MM.1S (cell line): ENCODE measurements around the gene ASB6.

ENCODE experiments used
- DNase-seq: peaks from one replicate; pipeline ENCODE4 v3.0.0-alpha.2; 2015
- H2AFZ ChIP-seq: fragments of 300-600 bp; sonication (generic); 2 replicates; pipeline ENCODE4 v1.6.0; 2016; ENCODE audit warnings: antibody characterized with exemption, low read length
- H3F3A ChIP-seq: fragments of 300-600 bp; sonication (generic); 2 replicates; pipeline ENCODE4 v1.6.1; 2016; ENCODE audit warnings: mild to moderate bottlenecking, antibody characterized with exemption, low read length, moderate library complexity, mixed read lengths; ENCODE audit not compliant: insufficient read depth
- H3K27ac ChIP-seq: fragments of 300-600 bp; sonication (generic); 2 replicates; pipeline ENCODE4 v1.5.1; 2016; ENCODE audit warnings: mild to moderate bottlenecking, low read length
- H3K27me3 ChIP-seq: fragments of 300-600 bp; sonication (generic); replicated peaks from 2 replicates; pipeline ENCODE4 v1.6.0; 2016; ENCODE audit warnings: low read length; ENCODE audit not compliant: insufficient read depth
- H3K36me3 ChIP-seq: fragments of 300-600 bp; sonication (generic); replicated peaks from 2 replicates; pipeline ENCODE4 v1.6.1; 2016; ENCODE audit warnings: mild to moderate bottlenecking, low read length, mixed read lengths; ENCODE audit not compliant: insufficient read depth
- H3K4me1 ChIP-seq: fragments of 300-600 bp; sonication (generic); 2 replicates; pipeline ENCODE4 v1.6.1; 2016; ENCODE audit warnings: low read length, mixed read lengths
- H3K4me2 ChIP-seq: fragments of 300-600 bp; sonication (generic); 2 replicates; pipeline ENCODE4 v1.6.0; 2016; ENCODE audit warnings: low read depth, low read length
- H3K4me3 ChIP-seq: fragments of 300-600 bp; sonication (generic); 2 replicates; pipeline ENCODE4 v1.5.1; 2016; ENCODE audit warnings: low read length, mixed read lengths
- H3K79me2 ChIP-seq: fragments of 300-600 bp; sonication (generic); 2 replicates; pipeline ENCODE4 v1.6.1; 2016; ENCODE audit warnings: mixed run types, low read length, mixed read lengths
- H3K9ac ChIP-seq: fragments of 300-600 bp; sonication (generic); 2 replicates; pipeline ENCODE4 v1.6.1; 2016; ENCODE audit warnings: low read length, mixed read lengths
- H3K9me2 ChIP-seq: fragments of 300-600 bp; sonication (generic); replicated peaks from 2 replicates; pipeline ENCODE4 v1.6.1; 2016; ENCODE audit warnings: mild to moderate bottlenecking, low read length, mixed read lengths; ENCODE audit not compliant: insufficient read depth
- H3K9me3 ChIP-seq: fragments of 300-600 bp; sonication (generic); replicated peaks from 2 replicates; pipeline ENCODE4 v1.6.1; 2016; ENCODE audit warnings: mild to moderate bottlenecking, low read length, mixed read lengths; ENCODE audit not compliant: insufficient read depth
- H4K20me1 ChIP-seq: fragments of 300-600 bp; sonication (generic); 2 replicates; pipeline ENCODE4 v1.6.1; 2016; ENCODE audit warnings: mild to moderate bottlenecking, low read length, moderate library complexity, mixed read lengths; ENCODE audit not compliant: insufficient read depth
- EZH2 ChIP-seq: fragments of 300-600 bp; sonication (generic); optimal IDR thresholded peaks from 2 replicates; pipeline ENCODE3; 2017; ENCODE audit warnings: low read depth, mild to moderate bottlenecking, antibody characterized with exemption, low read length, mixed read lengths
- EZH2phosphoT487 ChIP-seq: fragments of 300-600 bp; sonication (generic); IDR thresholded peaks from 2 replicates; pipeline ENCODE4 v1.6.1; 2018; ENCODE audit warnings: antibody characterized with exemption, low read length
- TF ChIP-seq, protein P1 (sequence below): fragments of 300-600 bp; sonication (generic); IDR thresholded peaks from 2 replicates; pipeline ENCODE4 v1.5.1; 2016; ENCODE audit warnings: antibody characterized with exemption, low read length, mixed read lengths

ASB6 gene

DNA sequence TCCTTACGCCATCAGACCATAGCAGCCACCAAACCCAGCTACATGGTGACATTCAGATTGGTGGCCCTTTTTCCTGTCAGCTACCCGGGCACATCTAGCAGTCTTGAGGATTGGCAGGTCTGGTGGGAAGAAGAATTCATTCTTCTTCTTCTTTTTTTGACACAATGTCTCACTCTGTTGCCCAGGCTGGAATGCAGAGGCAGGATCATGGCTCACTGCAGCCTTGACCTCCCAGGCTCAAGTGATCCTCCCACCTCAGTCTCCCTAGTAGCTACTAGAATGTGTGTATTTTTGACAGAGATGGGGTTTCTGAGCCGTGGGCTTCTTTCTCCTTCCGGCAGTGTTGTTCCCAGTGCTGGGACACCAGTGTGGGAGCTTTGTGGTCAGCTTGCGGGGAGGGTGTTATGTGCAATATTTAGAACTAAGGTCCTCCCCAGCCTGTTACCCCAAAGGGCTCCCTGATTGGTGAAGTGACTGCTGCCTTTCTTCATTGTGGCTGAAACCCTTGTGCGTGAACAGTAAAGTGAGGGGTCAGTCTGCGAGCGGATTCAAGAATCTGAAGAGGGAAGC, 12.6 kb downstream of the ASB6 start:
- no peak overlapping the region for H2AFZ ChIP-seq
- peaks cover 21% of the 10 kb centered on the region; the same call in 1 of the 2 replicates for H4K20me1 ChIP-seq
- H3K79me2 ChIP-seq = peaks cover 82% of the 10 kb centered on the region
- H3K4me3 ChIP-seq = no peak overlapping the region
- H3K9ac ChIP-seq = no peak overlapping the region
- no peaks in the 10 kb centered on the region for H3K9me3 ChIP-seq
- H3K27me3 ChIP-seq = no peaks in the 10 kb centered on the region
- no peak overlapping the region for H3K27ac ChIP-seq
- no peaks in the 10 kb centered on the region; the same call in none of the 2 replicates for H3K36me3 ChIP-seq
- no peak for DNase-seq
- H3F3A ChIP-seq = peaks cover 11% of the 10 kb centered on the region
- H3K9me2 ChIP-seq = no peaks in the 10 kb centered on the region
- peaks cover 6% of the 10 kb centered on the region; the same call in 1 of the 2 replicates for H3K4me1 ChIP-seq
- TF ChIP-seq EZH2phosphoT487 = no peak
- TF ChIP-seq, protein P1, sequence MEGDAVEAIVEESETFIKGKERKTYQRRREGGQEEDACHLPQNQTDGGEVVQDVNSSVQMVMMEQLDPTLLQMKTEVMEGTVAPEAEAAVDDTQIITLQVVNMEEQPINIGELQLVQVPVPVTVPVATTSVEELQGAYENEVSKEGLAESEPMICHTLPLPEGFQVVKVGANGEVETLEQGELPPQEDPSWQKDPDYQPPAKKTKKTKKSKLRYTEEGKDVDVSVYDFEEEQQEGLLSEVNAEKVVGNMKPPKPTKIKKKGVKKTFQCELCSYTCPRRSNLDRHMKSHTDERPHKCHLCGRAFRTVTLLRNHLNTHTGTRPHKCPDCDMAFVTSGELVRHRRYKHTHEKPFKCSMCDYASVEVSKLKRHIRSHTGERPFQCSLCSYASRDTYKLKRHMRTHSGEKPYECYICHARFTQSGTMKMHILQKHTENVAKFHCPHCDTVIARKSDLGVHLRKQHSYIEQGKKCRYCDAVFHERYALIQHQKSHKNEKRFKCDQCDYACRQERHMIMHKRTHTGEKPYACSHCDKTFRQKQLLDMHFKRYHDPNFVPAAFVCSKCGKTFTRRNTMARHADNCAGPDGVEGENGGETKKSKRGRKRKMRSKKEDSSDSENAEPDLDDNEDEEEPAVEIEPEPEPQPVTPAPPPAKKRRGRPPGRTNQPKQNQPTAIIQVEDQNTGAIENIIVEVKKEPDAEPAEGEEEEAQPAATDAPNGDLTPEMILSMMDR = no peak
- no peak for TF ChIP-seq EZH2
- H3K4me2 ChIP-seq = no peak overlapping the region

GRCh38 chr9:129628709-129629108, 13.2 kb downstream of the ASB6 start:
- H3K9ac ChIP-seq = no peak overlapping the region
- no peaks in the 10 kb centered on the region for H3K9me3 ChIP-seq
- no peaks in the 10 kb centered on the region for H3K9me2 ChIP-seq
- peaks cover 21% of the 10 kb centered on the region; the same call in 1 of the 2 replicates for H4K20me1 ChIP-seq
- TF ChIP-seq, protein P1 = no peak
- TF ChIP-seq EZH2 (no peak), EZH2phosphoT487 (no peak)
- no peak overlapping the region for H2AFZ ChIP-seq
- no peak overlapping the region for H3K4me3 ChIP-seq
- peaks cover 11% of the 10 kb centered on the region for H3F3A ChIP-seq
- H3K27ac ChIP-seq = no peak overlapping the region
- no peaks in the 10 kb centered on the region for H3K27me3 ChIP-seq
- peaks cover 8% of the 10 kb centered on the region; the same call in 1 of the 2 replicates for H3K4me1 ChIP-seq
- H3K36me3 ChIP-seq = no peaks in the 10 kb centered on the region; the same call in none of the 2 replicates
- H3K79me2 ChIP-seq = peaks cover 78% of the 10 kb centered on the region
- no peak for DNase-seq
- H3K4me2 ChIP-seq = no peak overlapping the region

- Histone ChIP-seq H4K20me1 (peaks cover 21% of the 10 kb centered on the region; the same call in 1 of the 2 replicates), H3K9me3 (no peaks in the 10 kb centered on the region), H2AFZ (no peak overlapping the region), H3K27ac (peak overlapping the region; percentile 84; the same call in 1 of the 2 replicates), H3K79me2 (peaks cover 68% of the 10 kb centered on the region), H3K36me3 (no peaks in the 10 kb centered on the region; the same call in 1 of the 2 replicates), H3K9ac (peak overlapping the region; percentile 97; the same call in 1 of the 2 replicates), H3K9me2 (no peaks in the 10 kb centered on the region), H3K4me1 (peaks cover 8% of the 10 kb centered on the region; the same call in 1 of the 2 replicates), H3K4me3 (peak overlapping the region; percentile 98), H3K27me3 (no peaks in the 10 kb centered on the region), H3F3A (peaks cover 11% of the 10 kb centered on the region), H3K4me2 (peak overlapping the region; percentile 98)
- TF ChIP-seq EZH2phosphoT487 (no peak), EZH2 (no peak)
- TF ChIP-seq, protein P1 = no peak
- no peak for DNase-seq
Observed at GRCh38 chr9:129627556-129628440, 14.2 kb downstream of the ASB6 start.
